Natural killer cell (primary cell): ENCODE data around the gene KRTAP4-12. TPM values are rescaled to one million over a fixed set of nuclear protein-coding genes. Genes with fewer than 3 reads are reported as not detected.
"Not testable (repeated sequence)": the region's sequence is repeated elsewhere in the genome, so short reads cannot be mapped to it uniquely, and the experiment has no call there.

Experiments used
- ATAC-seq, 3 donors: fragments of 150-1000 bp in 2 of 3; fragments of 200-7000 bp in 1 of 3; cut with Tn5 transposase; 1 replicate in 1 of 3; 2 replicates in 2 of 3; pipeline ENCODE4 v1.10.0; 2021; ENCODE audit warnings: mild to moderate bottlenecking in 2 of 3, moderate library complexity in 2 of 3
- DNase-seq, 2 donors: peaks; one replicate each; pipeline versions ENCODE4 v3.0.0 to v3.0.0-alpha.2; 2013 to 2021; ENCODE audit warnings: mixed read lengths in 1 of 2
- H3K27ac ChIP-seq: one replicate; pipeline ENCODE4 v1.5.1; 2013; ENCODE audit warnings: mild to moderate bottlenecking, low read length
- H3K27me3 ChIP-seq: one replicate; pipeline ENCODE4 v1.6.1; 2013; ENCODE audit warnings: low read length; ENCODE audit not compliant: control insufficient read depth, insufficient read depth
- H3K36me3 ChIP-seq: one replicate; pipeline ENCODE4 v1.6.1; 2013; ENCODE audit warnings: low read length; ENCODE audit not compliant: control insufficient read depth, insufficient read depth
- H3K4me1 ChIP-seq: one replicate; pipeline ENCODE4 v1.6.1; 2013; ENCODE audit warnings: low read length; ENCODE audit not compliant: control insufficient read depth, insufficient read depth
- H3K4me3 ChIP-seq: one replicate; pipeline ENCODE4 v1.5.1; 2013; ENCODE audit warnings: low read length
- H3K9me3 ChIP-seq: one replicate; pipeline ENCODE4 v1.6.1; 2013; ENCODE audit warnings: low read length; ENCODE audit not compliant: control insufficient read depth, insufficient read depth
- H3K27ac Mint-ChIP-seq, 2 donors: one replicate each; pipeline ENCODE4 v1.8.0; 2022; ENCODE audit warnings: mild to moderate bottlenecking in 2 of 2, mixed read lengths in 2 of 2, moderate library complexity in 1 of 2
- H3K27me3 Mint-ChIP-seq, 2 donors: one replicate each; pipeline ENCODE4 v1.8.0; 2022; ENCODE audit warnings: low read depth in 2 of 2, mixed read lengths in 2 of 2
- H3K36me3 Mint-ChIP-seq: one replicate; pipeline ENCODE4 v1.8.0; 2022; ENCODE audit warnings: mixed read lengths
- H3K4me1 Mint-ChIP-seq, 2 donors: one replicate each; pipeline ENCODE4 v1.8.0; 2022; ENCODE audit warnings: mixed read lengths in 2 of 2
- H3K4me3 Mint-ChIP-seq: one replicate; pipeline ENCODE4 v1.8.0; 2022; ENCODE audit warnings: mild to moderate bottlenecking, moderate library complexity, mixed read lengths
- H3K9me3 Mint-ChIP-seq, 2 donors: one replicate each; pipeline ENCODE4 v1.8.0; 2022; ENCODE audit warnings: mixed read lengths in 2 of 2
- WGBS: methylation state at CpG from one replicate; pipeline ENCODE4 v1.1.7; 2013; ENCODE audit warnings: missing lambda C conversion rate; ENCODE audit not compliant: insufficient coverage; 5-methylcytosine and 5-hydroxymethylcytosine counted together
- intact Hi-C: fragments of 100-400 bp; cut with micrococcal nuclease; formaldehyde crosslinking; loops from one replicate; pipeline ENCODE4 v1.14.2; 2022
- total RNA-seq, 4 donors: library from RNA; stranded (reverse); fragments of 120-200 nt in 1 of 4; gene quantifications; one replicate each; pipeline versions ENCODE4 v1.2.3 to v1.2.4, GENCODE V29; 2013 to 2022
- TF ChIP-seq, protein P1 (sequence below): fragments of 200-600 bp; IDR thresholded peaks from one replicate; pipeline ENCODE4 v1.8.0; 2022; ENCODE audit warnings: antibody characterized with exemption

KRTAP4-12 gene
- total RNA-seq, 3 donors from 2014 or later (not counting 1 experiment from before 2014, with no cell fraction given): not detected

DNA sequence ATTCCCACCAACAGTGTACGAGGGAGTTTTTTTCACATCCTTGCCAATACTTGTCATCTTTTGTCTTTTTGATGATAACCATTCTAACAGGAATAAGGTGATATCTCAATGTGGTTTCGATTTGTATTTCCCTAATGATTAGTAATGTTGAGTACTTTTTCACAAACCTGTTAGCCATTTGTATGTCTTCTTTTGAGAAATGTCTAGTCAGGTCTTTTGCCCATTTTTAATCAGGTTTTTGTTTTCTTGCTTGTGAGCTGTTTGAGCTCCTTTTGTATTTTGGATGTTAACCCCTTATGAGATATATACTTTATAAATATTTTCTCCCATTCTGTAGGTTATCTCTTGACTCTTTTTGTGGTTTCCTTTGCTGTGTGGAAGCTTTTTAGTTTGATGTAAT is 27.5 kb upstream of the KRTAP4-12 start:
- WGBS: 60% methylated on average over 1 of the region's 2 CpGs
- intact Hi-C loops: no loop called here

DNA sequence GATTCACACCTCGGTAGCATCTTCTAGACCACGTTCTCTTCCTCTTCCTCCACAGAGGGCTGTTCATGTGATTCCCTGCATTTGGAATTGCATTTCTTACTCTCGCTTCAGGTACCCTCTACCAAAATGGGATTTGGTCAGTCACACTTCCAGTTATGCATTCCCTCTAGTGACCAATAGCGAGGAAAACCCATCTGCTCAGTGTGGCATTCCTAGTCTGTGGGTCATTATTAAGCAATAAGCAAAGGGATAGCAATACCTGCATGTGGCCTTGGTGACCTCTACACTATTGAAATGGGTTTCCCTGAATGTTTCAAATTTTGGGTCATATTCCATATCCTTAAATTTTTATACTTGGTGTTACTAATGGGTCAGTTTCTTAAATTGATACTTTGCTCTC is 26.0 kb upstream of the KRTAP4-12 start:
- intact Hi-C loops: no loop called here
- Mint-ChIP-seq H3K36me3 (no peaks in the 10 kb centered on the region), H3K4me1 (no peaks in the 10 kb centered on the region), H3K4me3 (no peak overlapping the region), H3K9me3 (no peaks in the 10 kb centered on the region), H3K27ac (no peak overlapping the region), H3K27me3 (peaks cover 21 to 26% of the 10 kb centered on the region in 2 donors)
- Histone ChIP-seq H3K27me3 (no peaks in the 10 kb centered on the region), H3K27ac (no peak overlapping the region), H3K4me1 (no peaks in the 10 kb centered on the region), H3K9me3 (no peaks in the 10 kb centered on the region), H3K36me3 (no peaks in the 10 kb centered on the region), H3K4me3 (no peak overlapping the region)
- TF ChIP-seq, protein P1, sequence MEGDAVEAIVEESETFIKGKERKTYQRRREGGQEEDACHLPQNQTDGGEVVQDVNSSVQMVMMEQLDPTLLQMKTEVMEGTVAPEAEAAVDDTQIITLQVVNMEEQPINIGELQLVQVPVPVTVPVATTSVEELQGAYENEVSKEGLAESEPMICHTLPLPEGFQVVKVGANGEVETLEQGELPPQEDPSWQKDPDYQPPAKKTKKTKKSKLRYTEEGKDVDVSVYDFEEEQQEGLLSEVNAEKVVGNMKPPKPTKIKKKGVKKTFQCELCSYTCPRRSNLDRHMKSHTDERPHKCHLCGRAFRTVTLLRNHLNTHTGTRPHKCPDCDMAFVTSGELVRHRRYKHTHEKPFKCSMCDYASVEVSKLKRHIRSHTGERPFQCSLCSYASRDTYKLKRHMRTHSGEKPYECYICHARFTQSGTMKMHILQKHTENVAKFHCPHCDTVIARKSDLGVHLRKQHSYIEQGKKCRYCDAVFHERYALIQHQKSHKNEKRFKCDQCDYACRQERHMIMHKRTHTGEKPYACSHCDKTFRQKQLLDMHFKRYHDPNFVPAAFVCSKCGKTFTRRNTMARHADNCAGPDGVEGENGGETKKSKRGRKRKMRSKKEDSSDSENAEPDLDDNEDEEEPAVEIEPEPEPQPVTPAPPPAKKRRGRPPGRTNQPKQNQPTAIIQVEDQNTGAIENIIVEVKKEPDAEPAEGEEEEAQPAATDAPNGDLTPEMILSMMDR: no peak
- no peak for DNase-seq
- ATAC-seq: no peak
- 90% methylated on average over 4 of the region's 4 CpGs for WGBS

More for the DNA sequence above, 27.5 kb upstream of the KRTAP4-12 start:
- H3K36me3 ChIP-seq: no peaks in the 10 kb centered on the region
- H3K9me3 Mint-ChIP-seq: no peaks in the 10 kb centered on the region
- no peak overlapping the region for H3K4me3 ChIP-seq
- H3K4me1 ChIP-seq: no peaks in the 10 kb centered on the region
- no peak overlapping the region for H3K4me3 Mint-ChIP-seq
- H3K27ac ChIP-seq: no peak overlapping the region
- DNase-seq: no peak
- no peak overlapping the region for H3K27ac Mint-ChIP-seq
- H3K27me3 ChIP-seq: peaks cover 5% of the 10 kb centered on the region
- no peaks in the 10 kb centered on the region for H3K9me3 ChIP-seq
- no peaks in the 10 kb centered on the region for H3K36me3 Mint-ChIP-seq
- peaks cover 26 to 37% of the 10 kb centered on the region in 2 donors for H3K27me3 Mint-ChIP-seq
- TF ChIP-seq, protein P1: no peak
- no peak for ATAC-seq
- no peaks in the 10 kb centered on the region for H3K4me1 Mint-ChIP-seq

DNA sequence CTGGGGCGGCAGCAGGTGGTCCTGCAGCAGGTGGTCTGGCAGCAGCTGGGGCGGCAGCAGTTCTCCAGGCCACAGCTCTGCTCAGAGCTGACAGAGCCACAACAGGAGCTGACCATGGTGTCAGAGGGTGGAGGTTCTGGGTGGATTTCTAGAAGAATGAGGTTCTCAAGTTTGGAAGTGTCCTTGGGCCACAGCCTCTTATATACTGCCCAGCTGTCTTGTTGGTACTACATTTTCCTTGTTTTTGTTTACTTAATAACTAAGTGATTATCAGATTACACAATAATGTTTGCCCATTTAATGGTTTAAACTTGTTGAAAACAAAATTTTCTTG is 25.6 kb upstream of the KRTAP4-12 start, which contains the start of gene KRTAP4-5:
Gene KRTAP4-5, minus strand, starts transcription at position 174 of the 334 bp plus-strand sequence. Its CDS starts 58 bp downstream, at position 116.
- intact Hi-C loops: no loop called here
- no peaks in the 10 kb centered on the region for H3K36me3 Mint-ChIP-seq
- WGBS: 69% methylated on average over 2 of the region's 2 CpGs

DNA sequence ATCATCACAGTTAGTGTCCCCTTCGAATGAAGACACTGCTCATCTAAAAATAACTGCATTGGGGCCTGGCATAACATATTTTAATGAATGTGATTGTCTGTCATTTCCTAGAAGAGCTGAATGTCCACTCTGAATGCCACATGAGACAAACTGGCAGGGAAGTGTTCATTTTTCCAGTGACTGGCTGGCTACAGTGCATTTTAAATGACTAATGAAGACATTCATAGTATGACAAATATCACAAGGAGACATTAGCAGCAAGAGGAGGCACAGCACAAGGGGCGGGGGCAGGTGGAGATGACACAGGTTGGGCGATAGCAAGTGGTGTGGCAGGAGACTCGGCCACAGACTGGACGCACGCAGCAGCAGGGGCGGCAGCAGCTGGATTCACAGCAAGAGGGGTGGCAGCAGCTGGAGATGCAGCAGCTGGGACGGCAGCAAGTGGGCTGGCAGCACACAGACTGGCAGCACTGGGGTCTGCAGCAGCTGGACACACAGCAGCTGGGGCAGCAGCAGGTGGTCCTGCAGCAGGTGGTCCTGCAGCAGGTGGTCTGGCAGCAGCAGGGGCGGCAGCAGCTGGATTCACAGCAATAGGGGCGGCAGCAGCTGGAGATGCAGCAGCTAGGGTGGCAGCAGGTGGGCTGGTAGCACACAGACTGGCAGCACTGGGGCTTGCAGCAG is 25.1 kb upstream of the KRTAP4-12 start:
- ATAC-seq, H3K36me3 ChIP-seq, H3K27ac Mint-ChIP-seq, intact Hi-C loops, H3K4me1 ChIP-seq, H3K4me3 ChIP-seq, H3K4me1 Mint-ChIP-seq, DNase-seq, H3K27ac ChIP-seq, H3K9me3 Mint-ChIP-seq, H3K9me3 ChIP-seq, H3K36me3 Mint-ChIP-seq, H3K4me3 Mint-ChIP-seq, H3K27me3 ChIP-seq: not testable (repeated sequence)
- peaks cover 17 to 27% of the 10 kb centered on the region in 2 donors for H3K27me3 Mint-ChIP-seq
- WGBS: 85% methylated on average over 10 of the region's 10 CpGs

More for the DNA sequence above, 25.6 kb upstream of the KRTAP4-12 start, which contains the start of gene KRTAP4-5:
- no peaks in the 10 kb centered on the region for H3K9me3 ChIP-seq
- Mint-ChIP-seq H3K27ac (no peak within 1 kb of the TSS), H3K9me3 (no peaks in the 10 kb centered on the region), H3K4me3 (no peak within 1 kb of the TSS), H3K4me1 (no peaks in the 10 kb centered on the region), H3K27me3 (peaks cover 20 to 27% of the 10 kb centered on the region in 2 donors)
- H3K36me3 ChIP-seq: no peaks in the 10 kb centered on the region
- TF ChIP-seq, protein P1: no peak
- no peak within 1 kb of the TSS for H3K4me3 ChIP-seq
- H3K27me3 ChIP-seq: no peaks in the 10 kb centered on the region
- H3K4me1 ChIP-seq: no peaks in the 10 kb centered on the region
- no peak within 1 kb of the TSS for H3K27ac ChIP-seq
- DNase-seq: no peak
- ATAC-seq: no peak
